ENCODE data around the gene ARHGAP26.

DNA sequence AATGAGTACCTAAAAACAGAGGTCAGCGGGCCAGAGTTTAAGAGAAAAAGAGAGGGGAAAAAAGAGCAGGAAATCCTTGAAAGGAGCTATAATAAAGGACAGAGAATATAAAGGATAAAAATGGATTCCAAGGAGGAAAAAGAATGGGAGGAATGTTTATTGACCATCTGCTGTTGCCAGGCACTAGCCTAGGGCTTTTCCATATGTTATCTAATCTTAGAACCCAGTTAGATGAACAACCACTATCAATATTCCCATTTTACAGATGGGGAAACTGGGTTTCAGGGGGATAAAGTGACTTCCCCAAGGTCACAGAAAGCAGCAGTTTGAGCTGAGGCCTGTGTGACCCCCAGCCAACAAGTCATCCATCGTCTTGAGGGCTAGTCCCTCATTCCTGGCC is 400.8 kb downstream of the ARHGAP26 start:
- TF ChIP-seq, protein P1, sequence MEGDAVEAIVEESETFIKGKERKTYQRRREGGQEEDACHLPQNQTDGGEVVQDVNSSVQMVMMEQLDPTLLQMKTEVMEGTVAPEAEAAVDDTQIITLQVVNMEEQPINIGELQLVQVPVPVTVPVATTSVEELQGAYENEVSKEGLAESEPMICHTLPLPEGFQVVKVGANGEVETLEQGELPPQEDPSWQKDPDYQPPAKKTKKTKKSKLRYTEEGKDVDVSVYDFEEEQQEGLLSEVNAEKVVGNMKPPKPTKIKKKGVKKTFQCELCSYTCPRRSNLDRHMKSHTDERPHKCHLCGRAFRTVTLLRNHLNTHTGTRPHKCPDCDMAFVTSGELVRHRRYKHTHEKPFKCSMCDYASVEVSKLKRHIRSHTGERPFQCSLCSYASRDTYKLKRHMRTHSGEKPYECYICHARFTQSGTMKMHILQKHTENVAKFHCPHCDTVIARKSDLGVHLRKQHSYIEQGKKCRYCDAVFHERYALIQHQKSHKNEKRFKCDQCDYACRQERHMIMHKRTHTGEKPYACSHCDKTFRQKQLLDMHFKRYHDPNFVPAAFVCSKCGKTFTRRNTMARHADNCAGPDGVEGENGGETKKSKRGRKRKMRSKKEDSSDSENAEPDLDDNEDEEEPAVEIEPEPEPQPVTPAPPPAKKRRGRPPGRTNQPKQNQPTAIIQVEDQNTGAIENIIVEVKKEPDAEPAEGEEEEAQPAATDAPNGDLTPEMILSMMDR (IDR thresholded peaks at IDR 0.05), result no peak
- TF ChIP-seq POLR2AphosphoS5 (IDR thresholded peaks at IDR 0.05), result no peak
